PC-9 (cell line): ENCODE data around the gene RALGAPA2. TPM values are rescaled to one million over a fixed set of nuclear protein-coding genes. Genes with fewer than 3 reads are reported as not detected.

Experiments used
- BruUV-seq: library from RNA; stranded (reverse); fragments of 400-500 nt; replicated peaks from 2 replicates; lab custom pipeline; 2021; lab: Mats Ljungman, UMichigan
- CTCF ChIA-PET: fragments of 300-600 bp; sonication (Branson Sonifier 250); formaldehyde crosslinking; loops from one replicate; lab custom pipeline; 2022; ENCODE audit warnings: antibody characterized with exemption; lab: Charles Lee
- POLR2A ChIA-PET: fragments of 300-600 bp; sonication (Branson Sonifier 250); formaldehyde crosslinking; loops from one replicate; lab custom pipeline; 2022; ENCODE audit warnings: antibody characterized with exemption; ENCODE audit not compliant: unreplicated experiment; lab: Charles Lee
- DNase-seq, 2 experiments: peaks; one replicate each; pipeline versions ENCODE4 v3.0.0 to v3.0.0-alpha.2; 2015 to 2022; ENCODE audit warnings: mixed read lengths in 1 of 2
- H2AFZ ChIP-seq: fragments of 200-600 bp; sonication (generic); 2 replicates; pipeline ENCODE4 v1.8.1; 2017; ENCODE audit warnings: antibody characterized with exemption
- H3F3A ChIP-seq: fragments of 200-600 bp; sonication (generic); 2 replicates; pipeline ENCODE4 v1.8.1; 2017; ENCODE audit warnings: antibody characterized with exemption, mild to moderate bottlenecking, low read depth; ENCODE audit not compliant: insufficient read depth
- H3K27ac ChIP-seq: fragments of 200-600 bp; sonication (generic); 2 replicates; pipeline ENCODE4 v1.6.1; 2016; ENCODE audit warnings: mixed run types
- H3K27me3 ChIP-seq: fragments of 200-600 bp; sonication (generic); 2 replicates; pipeline ENCODE4 v1.6.1; 2016; ENCODE audit warnings: low read depth, mixed run types; ENCODE audit not compliant: insufficient read depth
- H3K36me3 ChIP-seq: fragments of 200-600 bp; sonication (generic); 2 replicates; pipeline ENCODE4 v1.6.1; 2016; ENCODE audit warnings: low read depth, mixed run types
- H3K4me1 ChIP-seq: fragments of 200-600 bp; sonication (generic); replicated peaks from 2 replicates; pipeline ENCODE4 v1.6.1; 2016; ENCODE audit warnings: mixed run types; ENCODE audit not compliant: insufficient read depth
- H3K4me2 ChIP-seq: fragments of 200-600 bp; sonication (generic); 2 replicates; pipeline ENCODE4 v1.6.1; 2017; ENCODE audit warnings: mixed run types
- H3K4me3 ChIP-seq: fragments of 200-600 bp; sonication (generic); 2 replicates; pipeline ENCODE4 v1.6.1; 2016; ENCODE audit warnings: mixed run types
- H3K79me2 ChIP-seq: fragments of 200-600 bp; sonication (generic); 2 replicates; pipeline ENCODE4 v1.6.1; 2017; ENCODE audit warnings: low read depth, mixed run types
- H3K9me2 ChIP-seq: fragments of 200-600 bp; sonication (generic); 2 replicates; pipeline ENCODE4 v1.8.1; 2017; ENCODE audit warnings: mild to moderate bottlenecking; ENCODE audit not compliant: insufficient read depth
- H3K9me3 ChIP-seq: fragments of 200-600 bp; sonication (generic); 2 replicates; pipeline ENCODE4 v1.8.1; 2016; ENCODE audit warnings: low read depth; ENCODE audit not compliant: insufficient read depth
- H4K20me1 ChIP-seq: fragments of 200-600 bp; sonication (generic); 2 replicates; pipeline ENCODE4 v1.8.1; 2017; ENCODE audit not compliant: insufficient read depth
- EZH2 ChIP-seq: fragments of 200-600 bp; sonication (generic); IDR thresholded peaks from 2 replicates; pipeline ENCODE4 v1.8.0; 2017; ENCODE audit warnings: antibody characterized with exemption, low read depth
- intact Hi-C: fragments of 100-400 bp; cut with micrococcal nuclease; formaldehyde crosslinking; loops from one replicate; pipeline ENCODE4 v1.10.0; 2022; ENCODE audit not compliant: unreplicated experiment
- total RNA-seq: library from RNA; stranded (reverse); gene quantifications from 2 replicates; pipeline ENCODE4 v1.2.3, GENCODE V29; 2021
- TF ChIP-seq, protein P1 (sequence below): fragments of 200-600 bp; sonication (generic); conservative IDR thresholded peaks from 2 replicates; pipeline ENCODE4 v1.6.1; 2017; ENCODE audit warnings: mixed run types, antibody characterized with exemption, mild to moderate bottlenecking, moderate library complexity

The RALGAPA2 gene
- total RNA-seq, 1 experiment from 2014 or later: 28.7 TPM

DNA sequence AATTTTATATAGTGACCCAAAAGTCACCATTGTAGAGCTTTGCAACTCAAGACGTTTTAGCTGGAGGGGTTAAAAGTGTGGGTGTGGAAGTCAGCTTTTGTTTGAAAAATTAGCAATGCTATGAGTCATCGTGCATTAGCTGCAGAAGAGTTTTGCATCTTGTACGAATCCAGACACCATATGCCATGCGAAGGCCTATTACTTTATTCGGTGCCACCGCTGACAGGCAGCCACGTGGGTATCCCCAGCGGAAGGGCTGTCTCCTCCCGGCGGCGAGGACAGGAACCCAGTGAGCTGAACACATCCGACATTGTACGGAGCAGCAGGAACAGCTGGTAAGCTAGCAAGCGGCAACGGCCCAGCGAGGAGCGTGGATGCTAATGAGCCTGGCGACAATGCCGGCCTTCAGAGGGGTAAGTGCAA, 260.2 kb downstream of the RALGAPA2 start:
- no peak overlapping the region for H3K4me2 ChIP-seq

DNA sequence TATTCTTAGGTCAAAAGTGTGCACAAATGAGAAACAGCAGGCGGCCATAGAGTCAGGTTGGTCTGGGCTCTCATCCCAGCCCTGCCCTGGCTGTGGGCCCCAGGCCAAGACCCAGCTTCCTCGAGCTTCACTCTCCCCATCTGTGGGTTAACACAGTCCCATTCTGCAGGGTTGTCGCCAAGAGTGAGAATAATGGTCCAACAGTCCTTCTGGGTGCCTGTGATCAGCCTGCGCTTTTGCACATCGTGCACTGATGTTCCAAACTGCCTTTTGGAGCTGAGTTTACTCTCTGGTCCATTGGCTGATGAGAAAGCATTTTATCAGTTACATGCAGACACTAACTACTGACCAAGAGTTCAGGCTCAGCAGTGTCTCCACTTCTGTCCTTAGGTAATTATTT, 261.9 kb downstream of the RALGAPA2 start:
- Histone ChIP-seq H3K9me3 (no peaks in the 10 kb centered on the region), H3K36me3 (no peaks in the 10 kb centered on the region), H3K27me3 (no peaks in the 10 kb centered on the region), H3K27ac (no peak overlapping the region), H3K4me3 (no peak overlapping the region), H3K79me2 (no peaks in the 10 kb centered on the region), H3K9me2 (no peaks in the 10 kb centered on the region), H4K20me1 (no peaks in the 10 kb centered on the region), H3F3A (no peaks in the 10 kb centered on the region), H3K4me1 (peaks cover 7% of the 10 kb centered on the region), H2AFZ (no peak overlapping the region), H3K4me2 (no peak overlapping the region)
- BruUV-seq: no TSS peak
- ChIA-PET CTCF (no interaction called here), POLR2A (no interaction called here)
- TF ChIP-seq EZH2: no peak
- TF ChIP-seq, protein P1, sequence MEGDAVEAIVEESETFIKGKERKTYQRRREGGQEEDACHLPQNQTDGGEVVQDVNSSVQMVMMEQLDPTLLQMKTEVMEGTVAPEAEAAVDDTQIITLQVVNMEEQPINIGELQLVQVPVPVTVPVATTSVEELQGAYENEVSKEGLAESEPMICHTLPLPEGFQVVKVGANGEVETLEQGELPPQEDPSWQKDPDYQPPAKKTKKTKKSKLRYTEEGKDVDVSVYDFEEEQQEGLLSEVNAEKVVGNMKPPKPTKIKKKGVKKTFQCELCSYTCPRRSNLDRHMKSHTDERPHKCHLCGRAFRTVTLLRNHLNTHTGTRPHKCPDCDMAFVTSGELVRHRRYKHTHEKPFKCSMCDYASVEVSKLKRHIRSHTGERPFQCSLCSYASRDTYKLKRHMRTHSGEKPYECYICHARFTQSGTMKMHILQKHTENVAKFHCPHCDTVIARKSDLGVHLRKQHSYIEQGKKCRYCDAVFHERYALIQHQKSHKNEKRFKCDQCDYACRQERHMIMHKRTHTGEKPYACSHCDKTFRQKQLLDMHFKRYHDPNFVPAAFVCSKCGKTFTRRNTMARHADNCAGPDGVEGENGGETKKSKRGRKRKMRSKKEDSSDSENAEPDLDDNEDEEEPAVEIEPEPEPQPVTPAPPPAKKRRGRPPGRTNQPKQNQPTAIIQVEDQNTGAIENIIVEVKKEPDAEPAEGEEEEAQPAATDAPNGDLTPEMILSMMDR: no peak
- intact Hi-C loops: no loop called here
- DNase-seq: no peak

More for the DNA sequence above, 260.2 kb downstream of the RALGAPA2 start:
- Histone ChIP-seq H3K79me2 (no peaks in the 10 kb centered on the region), H3F3A (no peaks in the 10 kb centered on the region), H3K36me3 (no peaks in the 10 kb centered on the region), H3K27me3 (no peaks in the 10 kb centered on the region), H3K9me3 (no peaks in the 10 kb centered on the region), H4K20me1 (no peaks in the 10 kb centered on the region), H3K4me1 (peaks cover 7% of the 10 kb centered on the region), H3K27ac (no peak overlapping the region), H3K9me2 (no peaks in the 10 kb centered on the region), H3K4me3 (no peak overlapping the region), H2AFZ (no peak overlapping the region)
- TF ChIP-seq, protein P1: no peak
- no peak for TF ChIP-seq EZH2
- DNase-seq: no peak
- intact Hi-C loops: no loop called here
- ChIA-PET POLR2A (no interaction called here), CTCF (no interaction called here)
- no TSS peak for BruUV-seq

DNA sequence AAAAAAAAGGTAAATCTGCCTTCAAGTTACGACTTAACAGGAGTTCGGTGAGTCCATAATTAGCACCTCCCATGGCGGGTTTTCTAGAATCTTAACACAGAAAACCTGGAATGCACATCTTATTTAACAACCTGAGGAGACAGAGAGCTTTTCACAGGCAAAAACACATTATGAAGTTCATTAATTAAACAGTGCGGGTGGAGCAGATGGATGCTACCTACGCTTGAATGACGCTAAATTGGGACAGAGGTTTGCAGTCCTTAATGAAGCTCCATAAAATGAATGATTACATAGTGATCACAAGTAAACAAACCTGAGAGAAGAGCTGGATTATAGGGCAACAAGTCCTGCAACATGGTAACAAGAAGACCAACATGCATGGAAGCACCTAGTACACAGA, 263.6 kb downstream of the RALGAPA2 start:
- no TSS peak for BruUV-seq
- Histone ChIP-seq H3K9me3 (no peaks in the 10 kb centered on the region), H3F3A (no peaks in the 10 kb centered on the region), H4K20me1 (no peaks in the 10 kb centered on the region), H3K36me3 (no peaks in the 10 kb centered on the region), H2AFZ (no peak overlapping the region), H3K4me3 (no peak overlapping the region), H3K27me3 (no peaks in the 10 kb centered on the region), H3K79me2 (no peaks in the 10 kb centered on the region), H3K4me2 (no peak overlapping the region), H3K9me2 (no peaks in the 10 kb centered on the region), H3K4me1 (peaks cover 7% of the 10 kb centered on the region), H3K27ac (no peak overlapping the region)
- POLR2A ChIA-PET: no interaction called here
- CTCF ChIA-PET: no interaction called here
- DNase-seq: no peak
- TF ChIP-seq, protein P1: no peak
- no peak for TF ChIP-seq EZH2
- intact Hi-C loops: no loop called here
